Esophagus (tissue), 2 donors: ENCODE results near the gene ATP8B3. TPM values are rescaled to one million over a fixed set of nuclear protein-coding genes. Genes with fewer than 3 reads are reported as not detected.

Experiments used
- H3K27ac ChIP-seq, 2 donors: one replicate each; pipeline ENCODE4 v1.5.1; 2013; ENCODE audit warnings: low read depth in 2 of 2, mild to moderate bottlenecking in 2 of 2, inconsistent platforms in 1 of 2, low read length in 1 of 2, moderate library complexity in 1 of 2
- H3K27me3 ChIP-seq, 2 donors: one replicate each; pipeline ENCODE4 v1.6.1; 2013; ENCODE audit warnings: low read length in 2 of 2, control low read depth in 1 of 2, mild to moderate bottlenecking in 1 of 2; ENCODE audit not compliant: insufficient read depth in 2 of 2, control insufficient read depth in 1 of 2
- H3K36me3 ChIP-seq, 2 donors: one replicate each; pipeline ENCODE4 v1.6.1; 2013; ENCODE audit warnings: low read length in 1 of 2; ENCODE audit not compliant: control insufficient read depth in 2 of 2, insufficient read depth in 2 of 2
- H3K4me1 ChIP-seq, 2 donors: one replicate each; pipeline ENCODE4 v1.6.1; 2013; ENCODE audit warnings: low read length in 1 of 2; ENCODE audit not compliant: control insufficient read depth in 2 of 2, insufficient read depth in 2 of 2
- H3K4me3 ChIP-seq, 2 donors: one replicate each; pipeline ENCODE4 v1.5.1; 2013; ENCODE audit warnings: low read length in 2 of 2, mild to moderate bottlenecking in 2 of 2, low read depth in 1 of 2, moderate library complexity in 1 of 2
- H3K9me3 ChIP-seq, 2 donors: one replicate each; pipeline ENCODE4 v1.6.1; 2013; ENCODE audit warnings: mild to moderate bottlenecking in 2 of 2, low read depth in 1 of 2, low read length in 1 of 2, moderate library complexity in 1 of 2; ENCODE audit not compliant: control insufficient read depth in 2 of 2, insufficient read depth in 1 of 2
- WGBS, 2 donors: extraction: QIAGEN DNeasy Blood & Tissue Kit; methylation state at CpG; one replicate each; pipeline ENCODE4 v1.1.7; 2013; 5-methylcytosine and 5-hydroxymethylcytosine counted together
- polyA plus RNA-seq, 2 donors: library from polyadenylated mRNA; stranded (reverse); fragments of 200-250 nt; gene quantifications; one replicate each; pipeline ENCODE4 v1.2.3, GENCODE V29; 2013
- donor health status: healthy with polysubstance abuse.
- donor health status: Bipolar disorder and iron deficiency.

The ATP8B3 gene
- polyA plus RNA-seq, 2 donors = 0.68 to 1.2 TPM

DNA sequence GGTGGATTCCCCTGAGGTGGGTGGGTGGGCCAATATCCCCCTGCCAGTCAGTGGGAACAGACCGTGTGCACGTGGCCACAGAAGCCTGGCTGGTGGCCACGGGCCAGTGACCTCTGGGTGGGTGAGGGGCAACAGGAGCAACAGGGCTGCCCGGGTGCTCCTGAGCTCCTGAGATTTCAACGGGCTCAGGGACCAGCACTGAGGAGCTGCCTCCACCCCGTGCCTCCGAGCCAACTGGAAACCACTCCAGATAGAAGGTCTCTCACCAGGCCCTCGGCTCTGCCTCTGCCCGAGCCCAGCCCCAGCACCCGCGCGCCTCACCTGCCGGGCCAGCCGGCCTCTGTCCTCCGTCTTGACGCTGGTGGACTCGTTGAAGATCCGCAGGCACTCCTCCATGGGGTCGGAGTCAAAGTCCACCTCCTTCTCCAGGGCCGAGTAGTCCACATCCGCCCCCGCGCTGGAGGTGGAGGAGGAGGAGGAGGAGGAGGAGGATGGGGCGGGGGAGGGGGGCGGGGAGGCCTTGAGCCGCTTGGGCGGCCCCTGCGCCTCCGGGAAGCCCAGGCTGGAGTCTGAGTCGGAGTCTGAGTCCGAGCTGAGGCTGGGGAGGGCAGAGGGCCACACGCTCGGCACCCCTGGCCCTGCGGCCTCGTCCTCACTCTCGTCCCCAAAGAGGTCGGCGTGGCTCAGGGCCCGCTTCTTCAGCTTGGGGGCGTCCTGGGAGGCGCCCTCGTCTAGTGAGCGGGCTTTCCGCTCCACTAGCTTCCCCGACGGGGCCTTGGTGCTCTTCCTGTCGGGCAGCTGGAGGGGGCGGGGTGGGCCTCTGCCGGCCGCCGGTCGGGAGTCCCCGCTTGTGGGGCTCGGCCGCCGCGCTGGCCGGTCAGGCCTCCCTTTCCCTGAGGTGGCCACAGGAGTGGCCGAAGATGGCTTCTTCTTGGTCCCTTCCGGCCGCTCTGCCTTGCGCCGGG is 14.8 kb upstream of the ATP8B3 start:
- H3K4me3 ChIP-seq = no peak overlapping the region
- H3K9me3 ChIP-seq = no peaks in the 10 kb centered on the region
- peaks cover 8 to 50% of the 10 kb centered on the region in 2 donors for H3K36me3 ChIP-seq

DNA sequence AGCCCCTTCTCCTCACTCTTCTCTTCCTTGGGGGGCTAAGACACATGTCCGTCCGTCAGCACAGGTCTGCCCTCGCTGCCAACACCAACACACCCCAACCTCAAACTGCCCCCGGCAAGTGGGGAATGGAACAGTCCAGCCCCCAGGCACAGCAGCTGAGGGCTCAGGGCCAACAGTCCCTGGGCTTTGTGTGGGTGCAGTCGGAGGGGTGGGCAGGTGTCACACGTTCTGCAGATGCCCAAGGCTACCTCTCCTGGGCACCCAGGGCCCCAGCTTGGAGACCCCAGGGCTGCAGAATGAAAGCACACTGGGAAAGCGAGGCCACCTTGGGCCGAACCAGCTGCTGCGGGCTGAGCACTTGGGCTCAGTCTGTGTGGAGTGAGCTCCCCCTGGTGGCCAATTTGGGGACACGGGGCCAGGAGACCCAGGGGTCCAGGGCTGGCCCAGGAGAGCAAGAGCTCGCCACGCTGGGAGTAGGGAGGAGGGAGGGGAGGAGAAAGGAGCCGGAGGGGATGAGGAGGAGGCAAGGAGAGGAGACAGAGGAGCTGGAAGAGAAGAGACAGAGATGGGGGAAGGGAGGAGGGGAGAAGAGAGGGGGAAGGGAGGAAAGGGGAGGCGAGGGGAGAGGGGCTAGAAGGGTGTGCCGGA is 14.0 kb upstream of the ATP8B3 start:
- Histone ChIP-seq H3K36me3 (peaks cover 8 to 54% of the 10 kb centered on the region in 2 donors), H3K27ac (no peak overlapping the region), H3K4me3 (no peak overlapping the region), H3K9me3 (no peaks in the 10 kb centered on the region), H3K27me3 (no peaks in the 10 kb centered on the region), H3K4me1 (peaks cover 0 to 6% of the 10 kb centered on the region in 2 donors)
- 25 to 35% methylated on average over 15 of the region's 15 CpGs for WGBS, 2 donors

More for the DNA sequence above, 14.8 kb upstream of the ATP8B3 start:
- Histone ChIP-seq H3K27me3 (no peaks in the 10 kb centered on the region), H3K27ac (no peak overlapping the region), H3K4me1 (peaks cover 0 to 6% of the 10 kb centered on the region in 2 donors)
- 58 to 71% methylated on average over 29 to 63 of the region's 63 CpGs for WGBS, 2 donors

DNA sequence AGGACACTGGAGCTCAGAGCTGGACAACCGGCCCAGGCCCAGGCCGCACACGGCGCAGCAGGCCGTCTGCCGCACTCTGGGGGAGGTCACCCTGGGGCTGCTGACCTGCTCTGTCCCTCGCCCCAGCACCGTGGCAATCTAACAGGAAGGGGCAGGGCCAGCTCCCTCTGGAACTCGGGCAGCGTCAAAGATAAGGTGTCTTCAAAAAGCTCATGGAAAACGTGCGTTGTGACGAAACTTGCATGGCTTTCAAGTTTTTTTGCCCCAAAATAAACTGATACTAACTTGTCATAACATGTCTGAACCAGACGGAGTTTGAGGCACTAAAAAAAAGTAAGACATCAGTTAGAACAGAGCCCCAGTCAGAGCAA is 12.2 kb upstream of the ATP8B3 start:
- Histone ChIP-seq H3K4me3 (no peak overlapping the region), H3K27me3 (no peaks in the 10 kb centered on the region), H3K36me3 (peaks cover 13 to 61% of the 10 kb centered on the region in 2 donors), H3K9me3 (no peaks in the 10 kb centered on the region), H3K27ac (no peak overlapping the region), H3K4me1 (peaks cover 0 to 6% of the 10 kb centered on the region in 2 donors)
- 78 to 80% methylated on average over 14 of the region's 14 CpGs for WGBS, 2 donors

- Histone ChIP-seq H3K36me3 (peaks cover 17 to 62% of the 10 kb centered on the region in 2 donors), H3K4me3 (no peak overlapping the region), H3K4me1 (peaks cover 0 to 3% of the 10 kb centered on the region in 2 donors), H3K27ac (no peak overlapping the region), H3K9me3 (no peaks in the 10 kb centered on the region), H3K27me3 (no peaks in the 10 kb centered on the region)
- WGBS, 2 donors = 91 to 93% methylated on average over 35 to 36 of the region's 36 CpGs
These were observed 11.6 kb upstream of the ATP8B3 start for GRCh38 chr19:1823539-1824251.

DNA sequence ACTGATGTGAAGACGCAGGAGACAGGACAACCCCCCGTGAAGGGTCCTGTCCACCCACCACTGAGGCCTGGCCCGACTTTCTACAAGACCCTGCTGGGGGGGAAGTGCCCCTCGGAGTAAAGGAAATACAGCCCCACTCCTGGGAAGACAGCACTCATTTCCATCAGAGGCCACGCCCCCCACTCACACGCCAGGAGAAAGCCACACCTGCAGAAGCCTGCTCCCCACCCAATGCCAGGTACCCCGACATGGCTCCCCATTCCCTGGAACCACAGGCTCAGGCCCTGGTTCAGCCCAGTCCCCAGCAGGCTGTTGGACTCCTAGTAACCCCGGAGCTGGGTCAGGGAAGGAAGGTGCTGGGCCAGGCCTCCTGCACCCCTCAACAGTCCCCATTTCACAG is 10.9 kb upstream of the ATP8B3 start:
- WGBS, 2 donors = 81 to 85% methylated on average over 8 of the region's 8 CpGs
- no peak overlapping the region for H3K4me3 ChIP-seq
- H3K27ac ChIP-seq = no peak overlapping the region
- peaks cover 21 to 62% of the 10 kb centered on the region in 2 donors for H3K36me3 ChIP-seq
- H3K9me3 ChIP-seq = no peaks in the 10 kb centered on the region
- no peaks in the 10 kb centered on the region for H3K27me3 ChIP-seq
- H3K4me1 ChIP-seq = no peaks in the 10 kb centered on the region

DNA sequence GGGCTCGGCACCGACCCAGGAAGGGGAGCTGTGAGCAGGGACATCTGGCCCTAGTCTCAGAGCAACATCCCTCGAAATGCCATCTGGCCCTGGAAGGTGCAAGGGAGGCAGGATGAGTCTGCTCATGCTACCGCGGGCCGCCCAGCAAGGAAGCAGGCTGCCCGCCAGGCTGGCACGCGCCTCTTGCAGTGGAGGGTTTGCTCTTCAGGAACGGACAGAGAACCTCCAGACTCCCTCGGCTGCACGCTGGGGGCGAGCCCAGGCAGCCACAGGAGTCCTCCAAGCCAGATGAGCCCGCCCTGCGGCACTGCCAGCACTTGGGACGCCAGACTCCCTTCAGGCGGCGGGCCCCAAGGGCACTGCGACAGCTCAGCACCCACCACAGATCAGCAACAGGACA is 10.1 kb upstream of the ATP8B3 start:
- Histone ChIP-seq H3K27me3 (no peaks in the 10 kb centered on the region), H3K27ac (no peak overlapping the region), H3K4me1 (no peaks in the 10 kb centered on the region), H3K36me3 (peaks cover 21 to 64% of the 10 kb centered on the region in 2 donors), H3K9me3 (no peaks in the 10 kb centered on the region), H3K4me3 (no peak overlapping the region)
- WGBS, 2 donors = 74 to 78% methylated on average over 19 of the region's 19 CpGs

GRCh38 chr19:1819341-1820255 is 7.5 kb upstream of the ATP8B3 start:
- peaks cover 25 to 74% of the 10 kb centered on the region in 2 donors for H3K36me3 ChIP-seq
- H3K27ac ChIP-seq = no peak overlapping the region
- no peak overlapping the region for H3K4me3 ChIP-seq
- H3K4me1 ChIP-seq = no peaks in the 10 kb centered on the region
- 88 to 91% methylated on average over 43 of the region's 43 CpGs for WGBS, 2 donors
- no peaks in the 10 kb centered on the region for H3K27me3 ChIP-seq
- H3K9me3 ChIP-seq = no peaks in the 10 kb centered on the region

- H3K36me3 ChIP-seq = peaks cover 25 to 70% of the 10 kb centered on the region in 2 donors
- no peaks in the 10 kb centered on the region for H3K4me1 ChIP-seq
- H3K4me3 ChIP-seq = no peak overlapping the region
- H3K27me3 ChIP-seq = no peaks in the 10 kb centered on the region
- 85 to 90% methylated on average over 33 of the region's 33 CpGs for WGBS, 2 donors
- no peaks in the 10 kb centered on the region for H3K9me3 ChIP-seq
- H3K27ac ChIP-seq = no peak overlapping the region
These were observed 6.6 kb upstream of the ATP8B3 start for GRCh38 chr19:1818549-1819195.
